Prostate gland (tissue), 2 donors: ENCODE results near the gene ZNF12.

Experiments used
- POLR2AphosphoS5 ChIP-seq: sonication (generic); formaldehyde crosslinking; IDR thresholded peaks from one replicate; pipeline ENCODE4 v1.6.1; 2017; ENCODE audit warnings: antibody characterized with exemption
- TF ChIP-seq, protein P1 (sequence below), 4 experiments: fragments of 200-600 bp in 2 of 4; fragments of 450-650 bp in 2 of 4; sonication (generic) in 2 of 4; IDR thresholded peaks; 1 replicate in 3 of 4; 2 replicates in 1 of 4; pipeline ENCODE4 v1.5.1; 2016 to 2019; ENCODE audit warnings: antibody characterized with exemption in 4 of 4, mild to moderate bottlenecking in 2 of 4, moderate library complexity in 2 of 4

DNA sequence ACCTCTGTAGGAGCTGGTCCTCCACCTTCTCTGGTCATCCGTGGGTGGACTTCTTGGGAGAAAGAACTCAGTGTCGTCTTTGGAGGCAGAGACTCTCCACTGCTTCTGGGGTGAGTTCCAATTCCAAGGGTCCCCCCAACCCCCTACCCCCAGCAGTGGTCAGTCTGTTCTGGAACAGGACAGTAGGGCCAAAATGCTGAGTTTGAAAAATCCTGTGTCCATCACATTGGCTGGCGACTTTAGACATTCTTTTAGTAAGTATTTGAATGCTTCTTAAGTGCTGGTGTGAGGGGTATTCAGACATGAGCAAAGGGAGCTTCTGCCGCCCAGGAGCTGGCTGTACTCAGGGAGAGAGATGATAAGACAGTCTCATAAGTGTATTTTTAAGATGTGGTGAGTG lies 67.7 kb downstream of the ZNF12 start:
- TF ChIP-seq POLR2AphosphoS5: no peak
- TF ChIP-seq, protein P1, sequence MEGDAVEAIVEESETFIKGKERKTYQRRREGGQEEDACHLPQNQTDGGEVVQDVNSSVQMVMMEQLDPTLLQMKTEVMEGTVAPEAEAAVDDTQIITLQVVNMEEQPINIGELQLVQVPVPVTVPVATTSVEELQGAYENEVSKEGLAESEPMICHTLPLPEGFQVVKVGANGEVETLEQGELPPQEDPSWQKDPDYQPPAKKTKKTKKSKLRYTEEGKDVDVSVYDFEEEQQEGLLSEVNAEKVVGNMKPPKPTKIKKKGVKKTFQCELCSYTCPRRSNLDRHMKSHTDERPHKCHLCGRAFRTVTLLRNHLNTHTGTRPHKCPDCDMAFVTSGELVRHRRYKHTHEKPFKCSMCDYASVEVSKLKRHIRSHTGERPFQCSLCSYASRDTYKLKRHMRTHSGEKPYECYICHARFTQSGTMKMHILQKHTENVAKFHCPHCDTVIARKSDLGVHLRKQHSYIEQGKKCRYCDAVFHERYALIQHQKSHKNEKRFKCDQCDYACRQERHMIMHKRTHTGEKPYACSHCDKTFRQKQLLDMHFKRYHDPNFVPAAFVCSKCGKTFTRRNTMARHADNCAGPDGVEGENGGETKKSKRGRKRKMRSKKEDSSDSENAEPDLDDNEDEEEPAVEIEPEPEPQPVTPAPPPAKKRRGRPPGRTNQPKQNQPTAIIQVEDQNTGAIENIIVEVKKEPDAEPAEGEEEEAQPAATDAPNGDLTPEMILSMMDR (IDR thresholded peaks at IDR 0.05): no peak
